T-helper 2 cell (primary cell): Measurements from ENCODE around the gene CIAPIN1.

Experiments
- DNase-seq, 5 experiments: peaks; one replicate each; pipeline versions ENCODE4 v3.0.0 to v3.0.0-alpha.2; 2012 to 2022
- total RNA-seq, 2 donors: gene quantifications; one replicate each; lab custom pipeline; 2026; lab: John Stamatoyannopoulos, UW

The CIAPIN1 gene
- 11.2 to 20.1 reads per million in 2 donors for total RNA-seq

DNA sequence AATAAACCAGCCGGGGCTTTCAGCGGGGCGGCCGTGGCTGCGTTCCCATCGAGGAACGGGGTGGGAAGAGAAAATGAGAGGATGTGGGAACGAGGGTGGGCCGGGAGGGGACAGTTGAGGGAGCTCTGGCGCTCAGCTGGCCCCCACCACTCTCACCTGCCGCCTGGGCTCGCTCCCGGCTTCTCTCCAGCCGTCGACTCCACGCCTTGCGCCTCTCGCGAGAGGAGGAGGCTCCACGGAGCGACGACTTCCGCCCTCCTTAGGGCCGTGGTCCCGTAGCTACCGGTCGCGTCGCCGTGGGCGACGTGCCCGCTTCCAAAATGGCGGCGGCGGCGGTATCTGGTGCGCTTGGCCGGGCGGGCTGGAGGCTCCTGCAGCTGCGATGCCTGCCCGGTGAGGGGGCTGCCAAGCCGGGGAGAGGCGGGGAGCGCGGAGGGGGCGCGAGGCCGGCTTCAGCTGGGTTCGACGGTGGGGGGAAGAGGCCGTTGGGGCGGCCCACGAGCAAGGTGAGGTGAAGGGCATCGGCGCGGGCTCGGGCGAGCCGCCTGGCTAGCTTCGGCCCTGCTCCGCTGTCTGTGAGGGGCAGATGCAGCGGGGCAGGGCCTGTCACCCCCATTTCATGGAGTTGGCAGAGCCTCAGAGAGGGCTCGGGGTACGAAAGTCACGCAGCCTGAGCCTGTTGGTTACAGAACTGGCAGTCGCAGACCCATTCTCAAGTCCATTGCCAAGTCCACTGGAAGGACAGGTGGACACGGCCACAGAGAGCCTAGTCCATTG lies at the start of gene CIAPIN1, which contains the start of gene COQ9:
Gene CIAPIN1 (minus strand): TSS at position 200 of the 777 bp plus-strand sequence. CDS start 6,457 bp downstream, outside the sequence.
Gene COQ9 (plus strand): TSS at position 294 of the 777 bp plus-strand sequence. CDS start 27 bp downstream, at position 321.
- DNase-seq: peak; percentile 81 to 96 (median 88)

DNA sequence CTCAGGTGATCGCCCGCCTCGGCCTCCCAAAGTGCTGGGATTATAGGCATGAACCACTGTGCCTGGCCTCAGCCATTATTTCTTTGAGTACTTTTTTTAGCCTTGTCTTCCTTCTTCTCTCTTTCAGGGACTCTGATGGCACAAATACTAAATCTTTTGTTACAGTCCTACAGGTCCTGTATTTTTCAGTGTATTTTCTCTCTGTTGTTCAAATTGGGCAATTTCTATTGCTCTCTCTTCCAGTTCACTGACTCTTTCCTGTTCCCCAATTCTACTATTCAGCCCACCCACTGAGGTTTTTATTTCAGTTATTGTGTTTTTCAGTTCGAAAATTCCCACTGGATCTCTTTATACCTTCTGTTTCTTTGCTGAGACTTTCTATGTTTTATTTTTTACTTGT lies 46.6 kb upstream of the CIAPIN1 start:
- DNase-seq: no peak

DNA sequence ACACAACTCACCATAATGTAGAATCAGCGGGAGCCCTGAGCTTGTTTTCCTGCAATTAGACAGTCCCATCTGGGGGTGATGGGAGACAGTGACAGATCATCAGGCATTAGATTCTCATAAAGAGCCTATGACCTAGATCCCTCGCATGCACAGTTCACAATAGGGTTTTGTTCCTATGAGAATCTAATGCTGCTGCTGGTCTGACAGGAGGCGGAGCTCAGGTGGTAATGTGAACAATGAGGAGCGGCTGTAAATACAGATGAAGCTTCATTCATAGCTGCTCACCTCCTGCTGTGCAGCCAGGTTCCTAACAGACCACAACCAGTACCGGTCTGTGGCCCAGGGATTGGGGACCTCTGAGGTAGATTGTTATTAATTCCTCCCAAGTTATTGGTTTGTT lies 42.0 kb upstream of the CIAPIN1 start:
- DNase-seq: no peak

DNA sequence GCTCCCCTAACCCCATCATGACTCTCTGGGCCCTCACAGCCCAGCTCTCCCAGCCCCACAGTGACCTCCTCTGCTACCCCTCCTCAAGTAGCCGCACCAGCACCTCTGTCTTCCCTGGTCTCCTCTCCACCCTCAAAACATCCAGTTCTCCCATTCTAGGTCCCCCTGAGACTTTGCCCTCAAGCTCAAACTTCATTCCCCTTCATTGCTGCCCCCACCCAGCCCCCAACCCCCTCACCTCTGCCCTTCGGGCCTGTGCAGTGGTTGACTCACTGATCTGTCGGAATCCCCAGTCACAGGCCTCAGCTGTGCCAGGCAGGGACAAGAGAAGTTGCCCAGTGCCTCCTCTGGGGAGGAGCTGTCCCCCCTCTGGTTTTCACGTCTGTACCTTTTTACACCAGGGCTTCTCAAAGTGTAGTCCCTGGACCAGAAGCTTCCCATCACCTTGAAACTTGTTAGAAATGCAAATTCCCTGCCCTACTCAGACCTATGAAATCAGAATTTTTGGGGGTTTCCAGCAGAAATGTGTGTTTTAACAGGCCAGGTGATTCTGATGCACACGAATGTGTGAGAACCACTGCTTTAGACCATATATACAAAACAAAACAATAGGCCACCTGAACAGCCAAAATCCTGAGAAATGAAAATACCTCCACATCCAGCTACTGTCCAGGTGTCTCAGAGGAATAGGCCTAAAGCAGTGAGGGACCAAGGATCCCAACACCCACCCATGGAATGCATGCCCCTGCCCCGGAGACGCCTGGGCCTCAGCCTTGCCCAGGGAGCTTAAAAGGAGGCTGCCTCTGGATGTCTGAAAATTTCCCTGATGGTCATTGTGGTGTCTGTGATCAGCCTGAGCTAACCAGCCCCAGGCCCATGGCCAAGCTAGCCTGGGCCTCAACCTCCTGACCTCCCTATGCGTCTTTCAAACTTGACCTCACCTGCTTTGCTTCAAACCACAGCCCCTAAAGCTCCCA lies 40.0 kb upstream of the CIAPIN1 start:
- DNase-seq: no peak

DNA sequence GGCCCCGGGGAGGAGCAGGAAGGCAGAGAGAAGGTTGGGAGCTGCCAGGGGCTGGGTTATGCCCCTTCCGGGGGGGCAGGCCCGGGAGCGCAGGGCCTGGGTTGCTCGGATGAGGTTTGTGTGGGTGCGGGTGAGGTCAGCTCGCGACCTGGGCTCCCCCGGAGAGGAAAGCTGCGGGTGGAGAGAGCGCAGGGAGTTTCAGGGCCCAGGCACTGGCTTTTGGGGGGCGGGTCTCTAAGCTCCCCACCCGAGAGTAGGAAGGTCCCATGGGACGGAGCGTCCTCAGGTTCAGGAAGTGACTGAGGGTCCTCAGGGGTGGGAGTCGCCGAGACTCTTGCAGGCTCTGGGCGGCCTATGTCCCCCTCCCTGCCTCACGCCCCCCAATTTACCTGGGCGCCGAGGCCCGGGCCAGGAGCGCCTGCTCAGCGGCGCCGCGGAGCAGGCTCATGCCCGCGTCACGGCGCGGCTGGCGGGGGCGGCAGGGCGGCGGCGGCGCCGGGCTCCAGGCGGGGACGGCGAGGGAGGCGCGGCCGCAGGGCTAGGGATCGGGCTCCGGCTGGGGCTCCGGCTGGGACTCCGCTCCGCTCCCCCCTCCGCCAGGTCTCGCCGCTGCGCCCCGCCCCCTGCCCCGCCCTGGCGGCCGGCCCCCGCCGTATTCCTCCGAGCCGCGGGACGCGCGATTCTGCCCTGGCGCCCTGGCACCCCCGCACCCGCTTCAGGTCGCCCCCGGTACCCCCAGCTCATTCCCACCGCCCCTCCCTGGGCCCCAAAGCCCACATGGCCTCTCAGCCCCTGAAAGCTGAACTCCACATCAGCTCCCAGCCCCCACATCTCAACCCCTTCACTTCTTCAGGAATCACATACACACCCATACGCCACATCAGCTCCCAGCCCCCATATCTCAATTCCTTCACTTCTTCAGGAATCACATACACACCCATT lies 39.0 kb upstream of the CIAPIN1 start, which contains the start of gene DOK4:
Gene DOK4 (minus strand): TSS at position 578 of the 942 bp plus-strand sequence. CDS start 6,986 bp downstream, outside the sequence.
- DNase-seq: peak; percentile 61 to 73 (median 72)

- DNase-seq: no peak
Measured at GRCh38 chr16:57485091-57485915, 38.1 kb upstream of the CIAPIN1 start.

DNA sequence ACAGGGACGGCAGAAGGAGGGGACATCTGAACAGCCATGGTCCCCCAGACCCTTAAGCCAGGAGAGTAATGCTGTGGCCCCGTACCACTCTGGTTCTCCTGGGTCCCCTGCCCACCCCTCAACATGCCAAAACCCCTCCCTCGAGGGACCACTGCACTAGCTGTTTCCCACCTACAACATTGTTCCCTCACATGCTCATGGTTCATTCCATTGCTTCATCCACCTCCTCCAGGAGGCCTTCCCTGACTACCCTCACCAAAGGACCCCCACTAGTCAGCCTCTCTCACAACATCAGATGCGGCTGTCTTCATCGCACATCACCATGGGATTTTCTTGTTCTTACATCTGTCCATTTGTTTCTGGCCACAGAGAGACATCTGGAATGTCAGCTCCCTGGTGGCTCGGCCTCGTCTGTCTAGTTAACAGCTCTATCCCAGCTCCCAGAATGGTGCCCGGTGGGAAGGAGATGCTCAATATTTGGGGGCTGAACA lies 37.4 kb upstream of the CIAPIN1 start:
- DNase-seq: no peak

- no peak for DNase-seq
Measured at GRCh38 chr16:57483725-57484514, 36.7 kb upstream of the CIAPIN1 start.

GRCh38 chr16:57482845-57483545 lies 35.8 kb upstream of the CIAPIN1 start:
- no peak for DNase-seq

DNA sequence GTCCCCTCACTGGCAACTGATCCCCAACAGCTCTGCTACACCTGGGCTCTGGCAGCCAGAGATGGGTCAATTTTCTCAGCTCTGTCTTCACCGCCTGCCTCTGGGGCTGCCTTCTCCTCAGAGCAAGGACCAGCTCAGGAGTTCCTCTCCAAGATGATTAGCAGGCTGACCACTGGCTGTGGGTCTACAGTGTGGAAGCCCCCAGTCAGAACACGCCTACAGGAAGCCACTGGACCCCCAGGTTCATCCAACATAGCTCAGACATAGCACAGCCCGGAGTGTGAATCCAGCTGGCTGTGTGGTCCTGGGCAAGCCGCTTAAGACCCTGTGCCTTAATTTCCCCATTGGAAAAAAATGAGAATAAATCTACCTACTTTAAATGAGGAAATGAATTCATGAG lies 34.2 kb upstream of the CIAPIN1 start:
- DNase-seq: no peak

DNA sequence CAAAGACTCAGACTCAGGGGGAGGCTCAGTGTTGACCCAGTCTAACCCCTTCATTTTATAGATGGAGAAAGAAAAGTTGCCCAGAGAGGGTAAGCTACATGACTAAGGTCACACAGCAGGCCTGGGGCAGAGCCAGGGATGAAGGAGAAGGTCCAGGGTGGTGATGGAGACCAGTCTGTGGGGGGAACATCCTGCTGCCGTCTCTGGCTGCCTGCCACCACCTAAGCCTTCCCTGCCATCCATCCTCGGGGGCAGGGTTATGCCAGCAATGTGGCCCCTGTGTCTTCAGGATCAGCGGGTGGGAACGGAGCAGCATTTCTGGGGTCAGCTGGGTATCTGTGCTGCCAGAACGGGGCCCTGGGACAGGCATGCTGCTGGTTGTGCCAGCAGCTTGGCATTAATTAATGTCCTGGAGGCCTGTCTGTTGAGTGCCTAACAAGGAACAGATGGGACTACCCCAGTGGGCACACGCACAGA lies 33.6 kb upstream of the CIAPIN1 start:
- no peak for DNase-seq

- no peak for DNase-seq
Measured at GRCh38 chr16:57479976-57480753, 33.0 kb upstream of the CIAPIN1 start.

GRCh38 chr16:57479205-57479975 lies 32.2 kb upstream of the CIAPIN1 start:
- DNase-seq: no peak

DNA sequence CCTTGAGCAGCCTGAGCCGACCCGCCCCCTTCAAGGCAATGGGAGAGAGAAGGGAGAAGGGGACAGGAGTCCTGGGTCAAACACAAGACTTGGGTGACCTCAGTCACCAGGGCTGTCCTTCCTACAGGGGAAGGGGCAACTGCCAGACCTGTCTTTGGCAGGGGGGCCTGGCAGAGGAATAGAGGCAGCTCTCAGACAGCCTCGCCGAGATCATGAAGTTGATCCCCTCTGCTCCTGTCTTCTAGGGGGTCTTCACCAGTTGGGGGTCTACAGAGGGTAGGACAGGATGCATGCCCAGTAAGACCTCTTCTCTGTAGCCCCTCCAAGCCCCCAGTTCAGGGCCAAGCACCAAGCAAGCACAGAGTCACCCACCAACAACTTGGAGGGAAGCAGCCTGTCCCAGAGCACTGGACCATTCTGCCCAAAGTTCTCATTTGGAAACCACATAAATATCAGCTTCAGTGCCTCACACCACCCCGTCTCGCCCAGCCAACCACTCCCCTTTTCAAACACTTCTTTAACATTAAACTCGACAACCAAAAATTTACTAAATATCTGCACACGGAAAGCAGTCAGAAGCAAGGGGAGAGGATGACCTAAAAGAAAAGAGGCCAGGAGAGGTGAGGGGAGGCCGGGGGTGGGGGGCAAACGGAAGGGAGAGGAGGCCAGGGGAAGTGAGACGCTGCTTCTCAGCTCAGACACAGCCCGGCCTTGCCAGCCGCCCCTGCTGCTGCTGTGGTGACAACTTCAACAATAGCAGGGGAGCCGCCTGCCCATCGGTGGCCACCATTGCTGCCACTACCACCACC lies 31.4 kb upstream of the CIAPIN1 start:
- DNase-seq: no peak

GRCh38 chr16:57477531-57478202 lies 30.5 kb upstream of the CIAPIN1 start:
- DNase-seq: no peak
